ENCODE data around the gene CFHR1.

Gene CFHR1

GRCh38 chr1:196873385-196873784, 53.9 kb downstream of the CFHR1 start:
- Histone ChIP-seq H3K4me3 (ENCODE audit: low read length in 2 of 2) (no peak overlapping the region), H3K9me3 (ENCODE audit: control insufficient read depth in 2 of 2, low read length in 2 of 2) (no peaks in the 10 kb centered on the region), H3K4me1 (ENCODE audit: control insufficient read depth in 2 of 2, insufficient read depth in 2 of 2, low read length in 2 of 2) (no peaks in the 10 kb centered on the region), H3K9ac (ENCODE audit: low read depth in 1 of 2, low read length in 2 of 2) (no peak overlapping the region), H3K27me3 (ENCODE audit: control insufficient read depth in 2 of 2, insufficient read depth in 2 of 2, low read length in 2 of 2) (no peaks in the 10 kb centered on the region), H3K27ac (ENCODE audit: low read depth in 2 of 2, low read length in 2 of 2) (no peak overlapping the region), H3K36me3 (ENCODE audit: control insufficient read depth in 2 of 2, insufficient read depth in 2 of 2, low read length in 2 of 2) (no peaks in the 10 kb centered on the region)

- H3K4me3 ChIP-seq (ENCODE audit: low read length in 2 of 2), result no peak overlapping the region
- H3K27ac ChIP-seq (ENCODE audit: low read depth in 2 of 2, low read length in 2 of 2), result no peak overlapping the region
- no peak overlapping the region for H3K9ac ChIP-seq (ENCODE audit: low read depth in 1 of 2, low read length in 2 of 2)
- H3K4me1 ChIP-seq (ENCODE audit: control insufficient read depth in 2 of 2, insufficient read depth in 2 of 2, low read length in 2 of 2), result no peaks in the 10 kb centered on the region
- no peaks in the 10 kb centered on the region for H3K9me3 ChIP-seq (ENCODE audit: control insufficient read depth in 2 of 2, low read length in 2 of 2)
- H3K36me3 ChIP-seq (ENCODE audit: control insufficient read depth in 2 of 2, insufficient read depth in 2 of 2, low read length in 2 of 2), result no peaks in the 10 kb centered on the region
- H3K27me3 ChIP-seq (ENCODE audit: control insufficient read depth in 2 of 2, insufficient read depth in 2 of 2, low read length in 2 of 2), result no peaks in the 10 kb centered on the region
These were observed 56.4 kb downstream of the CFHR1 start for GRCh38 chr1:196875935-196876334.

GRCh38 chr1:196877964-196878363, 58.4 kb downstream of the CFHR1 start:
- H3K27ac ChIP-seq (ENCODE audit: low read depth in 2 of 2, low read length in 2 of 2), result no peak overlapping the region

More at GRCh38 chr1:196877964-196878363, 58.4 kb downstream of the CFHR1 start:
- no peaks in the 10 kb centered on the region for H3K9me3 ChIP-seq (ENCODE audit: control insufficient read depth in 2 of 2, low read length in 2 of 2)
- no peak overlapping the region for H3K9ac ChIP-seq (ENCODE audit: low read depth in 1 of 2, low read length in 2 of 2)
- H3K4me1 ChIP-seq (ENCODE audit: control insufficient read depth in 2 of 2, insufficient read depth in 2 of 2, low read length in 2 of 2), result no peaks in the 10 kb centered on the region
- no peak overlapping the region for H3K4me3 ChIP-seq (ENCODE audit: low read length in 2 of 2)
- H3K36me3 ChIP-seq (ENCODE audit: control insufficient read depth in 2 of 2, insufficient read depth in 2 of 2, low read length in 2 of 2), result no peaks in the 10 kb centered on the region
- H3K27me3 ChIP-seq (ENCODE audit: control insufficient read depth in 2 of 2, insufficient read depth in 2 of 2, low read length in 2 of 2), result no peaks in the 10 kb centered on the region

Measured in mucosa of rectum (tissue), 2 donors.